HepG2 (cell line): Measurements from ENCODE around the gene PPP1R9B. TPM values are rescaled to one million over a fixed set of nuclear protein-coding genes. Genes with fewer than 3 reads are reported as not detected.

ENCODE experiments used
- E2F2 ChIP-seq: sonication (generic); formaldehyde crosslinking; IDR thresholded peaks from 2 replicates; pipeline ENCODE4 v1.4.0; 2020; ENCODE audit warnings: missing genetic modification reagents, borderline replicate concordance
- EED ChIP-seq: sonication (generic); formaldehyde crosslinking; IDR thresholded peaks from 2 replicates; pipeline ENCODE4 v1.5.0; 2020; ENCODE audit warnings: mild to moderate bottlenecking, missing genetic modification reagents
- IRX3 ChIP-seq: sonication (generic); formaldehyde crosslinking; IDR thresholded peaks from 2 replicates; pipeline ENCODE4 v1.8.1; 2023; ENCODE audit warnings: mild to moderate bottlenecking, low read depth, missing genetic modification reagents, borderline replicate concordance
- KDM4B ChIP-seq: sonication (generic); formaldehyde crosslinking; IDR thresholded peaks from 2 replicates; pipeline ENCODE4 v1.4.0; 2020; ENCODE audit warnings: missing genetic modification reagents
- MTA3 ChIP-seq: sonication (generic); formaldehyde crosslinking; IDR thresholded peaks from 2 replicates; pipeline ENCODE4 v1.4.0; 2020; ENCODE audit warnings: missing genetic modification reagents
- MXI1 ChIP-seq: IDR thresholded peaks from 3 replicates; pipeline ENCODE4 v1.6.1; 2012; ENCODE audit warnings: low read depth, low read length, inconsistent platforms, borderline replicate concordance
- NFKBIZ ChIP-seq: IDR thresholded peaks from 2 replicates; pipeline ENCODE4 v1.6.1; 2018; ENCODE audit warnings: missing genetic modification reagents, missing compliant biosample characterization
- NR1H2 ChIP-seq: sonication (generic); formaldehyde crosslinking; IDR thresholded peaks from 2 replicates; pipeline ENCODE4 v1.8.1; 2022; ENCODE audit warnings: low read depth, missing genetic modification reagents, borderline replicate concordance
- PHF21A ChIP-seq: sonication (generic); formaldehyde crosslinking; IDR thresholded peaks from 2 replicates; pipeline ENCODE4 v1.5.0; 2020; ENCODE audit warnings: mild to moderate bottlenecking, missing genetic modification reagents
- PITX1 ChIP-seq: sonication (generic); formaldehyde crosslinking; IDR thresholded peaks from 2 replicates; pipeline ENCODE4 v1.5.1; 2020; ENCODE audit warnings: mild to moderate bottlenecking, missing genetic modification reagents
- RNF219 ChIP-seq: sonication (generic); formaldehyde crosslinking; IDR thresholded peaks from 2 replicates; pipeline ENCODE4 v1.5.0; 2020; ENCODE audit warnings: mild to moderate bottlenecking, missing genetic modification reagents
- SRSF4 ChIP-seq: fragments of 200-400 bp; formaldehyde crosslinking; IDR thresholded peaks from one replicate; pipeline ENCODE4 v1.6.1; 2018; ENCODE audit warnings: mild to moderate bottlenecking, low read depth, low read length, moderate library complexity; ENCODE audit not compliant: poor library complexity, severe bottlenecking
- ZFP36 ChIP-seq: fragments of 150-350 bp; IDR thresholded peaks from 2 replicates; pipeline ENCODE4 v1.6.1; 2018; ENCODE audit warnings: borderline replicate concordance, low read length, low read depth; ENCODE audit not compliant: partially characterized antibody
- ZNF207 ChIP-seq: fragments of 450-650 bp; IDR thresholded peaks from 2 replicates; pipeline ENCODE4 v1.6.1; 2016; ENCODE audit warnings: antibody characterized with exemption, borderline replicate concordance
- ZNF30 ChIP-seq: sonication (generic); formaldehyde crosslinking; IDR thresholded peaks from 2 replicates; pipeline ENCODE4 v1.5.0; 2020; ENCODE audit warnings: mild to moderate bottlenecking, missing genetic modification reagents
- ZNF333 ChIP-seq: sonication (generic); formaldehyde crosslinking; IDR thresholded peaks from 2 replicates; pipeline ENCODE4 v1.4.0; 2020; ENCODE audit warnings: mild to moderate bottlenecking, missing genetic modification reagents, borderline replicate concordance
- ZNF431 ChIP-seq: sonication (generic); formaldehyde crosslinking; IDR thresholded peaks from 2 replicates; pipeline ENCODE4 v1.9.0; 2022; ENCODE audit warnings: missing genetic modification reagents, low read depth, mild to moderate bottlenecking, borderline replicate concordance
- ZNF546 ChIP-seq: sonication (generic); formaldehyde crosslinking; conservative IDR thresholded peaks from 2 replicates; pipeline ENCODE4 v1.8.1; 2023; ENCODE audit warnings: mild to moderate bottlenecking, missing genetic modification reagents
- ZNF674 ChIP-seq: sonication (generic); formaldehyde crosslinking; IDR thresholded peaks from 2 replicates; pipeline ENCODE4 v1.5.0; 2020; ENCODE audit warnings: low read depth, mild to moderate bottlenecking, missing genetic modification reagents
- ZNF703 ChIP-seq: sonication (generic); formaldehyde crosslinking; IDR thresholded peaks from 2 replicates; pipeline ENCODE4 v1.5.1; 2020; ENCODE audit warnings: missing genetic modification reagents, mild to moderate bottlenecking, moderate library complexity, borderline replicate concordance
- ZNF773 ChIP-seq: sonication (generic); formaldehyde crosslinking; IDR thresholded peaks from 2 replicates; pipeline ENCODE4 v1.4.0; 2020; ENCODE audit warnings: missing genetic modification reagents, borderline replicate concordance
- ZNF776 ChIP-seq: sonication (generic); formaldehyde crosslinking; IDR thresholded peaks from 2 replicates; pipeline ENCODE4 v1.4.0; 2020; ENCODE audit warnings: mild to moderate bottlenecking, missing genetic modification reagents
- ZNF816 ChIP-seq: sonication (generic); formaldehyde crosslinking; IDR thresholded peaks from 2 replicates; pipeline ENCODE4 v1.8.0; 2022; ENCODE audit warnings: missing genetic modification reagents, mild to moderate bottlenecking, borderline replicate concordance
- ZSCAN20 ChIP-seq: sonication (generic); formaldehyde crosslinking; IDR thresholded peaks from 2 replicates; pipeline ENCODE4 v1.4.0; 2020; ENCODE audit warnings: missing genetic modification reagents, mild to moderate bottlenecking, borderline replicate concordance
- polyA plus RNA-seq, 8 experiments: library from polyadenylated mRNA; depleted of rRNA in 3 of 8; stranded (reverse) in 7 of 8; unstranded in 1 of 8; fragments of >200 nt; fragmentation: Illumina TruSeq in 4 of 8; extraction: Trizol in 4 of 8; gene quantifications; 2 replicates each; pipeline versions ENCODE4 v1.2.1 to v1.2.3, GENCODE V29; 2011 to 2016; ENCODE audit warnings: low read depth in 4 of 8, missing spikeins in 1 of 8, mixed read lengths in 1 of 8; ENCODE audit not compliant: insufficient read depth in 1 of 8
- total RNA-seq, 5 experiments: library from RNA; depleted of rRNA; stranded (reverse); fragments of >200 nt; fragmentation: Illumina TruSeq; extraction: Trizol; gene quantifications; 2 replicates each; pipeline ENCODE4 v1.2.3, GENCODE V29; 2016; ENCODE audit warnings: low read depth in 1 of 5
- TF ChIP-seq, protein P1 (sequence below): sonication (generic); formaldehyde crosslinking; IDR thresholded peaks from 2 replicates; pipeline ENCODE4 v1.8.1; 2023; ENCODE audit warnings: mild to moderate bottlenecking, missing genetic modification reagents
- TF ChIP-seq, protein P2 (sequence below): IDR thresholded peaks from 2 replicates; pipeline ENCODE4 v1.6.1; 2016; ENCODE audit warnings: low read depth, control low read depth

Gene PPP1R9B
- total and polyA plus RNA-seq, 2 of the 13 experiments (the other 11 are each of a cell fraction or from before 2014, with no cell fraction given), result 9.4 to 15.8 TPM

- TF ChIP-seq ZNF431 (CRISPR knock-in tag) (no peak), ZNF207 (no peak), RNF219 (CRISPR knock-in tag) (no peak), ZNF776 (CRISPR knock-in tag) (no peak), EED (CRISPR knock-in tag) (no peak), MXI1 (no peak), ZNF703 (no peak), ZNF674 (no peak), ZNF816 (CRISPR knock-in tag) (no peak), KDM4B (CRISPR knock-in tag) (no peak), PITX1 (CRISPR knock-in tag) (0 out of 2 replicates have a peak, but pooled peaks have one; percentile 18), ZSCAN20 (CRISPR knock-in tag) (no peak), IRX3 (no peak), ZFP36 (no peak), SRSF4 (no peak), ZNF773 (CRISPR knock-in tag) (no peak), ZNF333 (no peak), MTA3 (no peak), ZNF30 (CRISPR knock-in tag) (no peak), PHF21A (CRISPR knock-in tag) (no peak), NR1H2 (CRISPR knock-in tag) (no peak), NFKBIZ (CRISPR knock-in tag) (no peak), ZNF546 (CRISPR knock-in tag) (no peak), E2F2 (CRISPR knock-in tag) (no peak)
- TF ChIP-seq, protein P1, sequence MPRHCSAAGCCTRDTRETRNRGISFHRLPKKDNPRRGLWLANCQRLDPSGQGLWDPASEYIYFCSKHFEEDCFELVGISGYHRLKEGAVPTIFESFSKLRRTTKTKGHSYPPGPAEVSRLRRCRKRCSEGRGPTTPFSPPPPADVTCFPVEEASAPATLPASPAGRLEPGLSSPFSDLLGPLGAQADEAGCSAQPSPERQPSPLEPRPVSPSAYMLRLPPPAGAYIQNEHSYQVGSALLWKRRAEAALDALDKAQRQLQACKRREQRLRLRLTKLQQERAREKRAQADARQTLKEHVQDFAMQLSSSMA (CRISPR knock-in tag), result no peak
- TF ChIP-seq, protein P2, sequence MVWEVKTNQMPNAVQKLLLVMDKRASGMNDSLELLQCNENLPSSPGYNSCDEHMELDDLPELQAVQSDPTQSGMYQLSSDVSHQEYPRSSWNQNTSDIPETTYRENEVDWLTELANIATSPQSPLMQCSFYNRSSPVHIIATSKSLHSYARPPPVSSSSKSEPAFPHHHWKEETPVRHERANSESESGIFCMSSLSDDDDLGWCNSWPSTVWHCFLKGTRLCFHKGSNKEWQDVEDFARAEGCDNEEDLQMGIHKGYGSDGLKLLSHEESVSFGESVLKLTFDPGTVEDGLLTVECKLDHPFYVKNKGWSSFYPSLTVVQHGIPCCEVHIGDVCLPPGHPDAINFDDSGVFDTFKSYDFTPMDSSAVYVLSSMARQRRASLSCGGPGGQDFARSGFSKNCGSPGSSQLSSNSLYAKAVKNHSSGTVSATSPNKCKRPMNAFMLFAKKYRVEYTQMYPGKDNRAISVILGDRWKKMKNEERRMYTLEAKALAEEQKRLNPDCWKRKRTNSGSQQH, result no peak
Observed at GRCh38 chr17:50123649-50124349, 26.7 kb downstream of the PPP1R9B start (continued).
